ENCODE measurements around the gene GALNTL6. TPM values are rescaled to one million over a fixed set of nuclear protein-coding genes. Genes with fewer than 3 reads are reported as not detected.

The GALNTL6 gene
- total RNA-seq, 1 experiment from 2014 or later = not detected

GRCh38 chr4:172157946-172158345, 344.7 kb downstream of the GALNTL6 start:
- Histone ChIP-seq H3K27ac (ENCODE audit: low read depth, low read length) (no peak overlapping the region), H4K20me1 (ENCODE audit: insufficient read depth) (no peaks in the 10 kb centered on the region), H3K9me3 (ENCODE audit: control insufficient read depth in 1 of 2, insufficient read depth in 1 of 2, low read depth in 1 of 2, low read length in 2 of 2) (no peaks in the 10 kb centered on the region), H3K9me2 (ENCODE audit: insufficient read depth) (no peaks in the 10 kb centered on the region), H3K4me2 (ENCODE audit: low read length) (no peak overlapping the region), H3K27me3 (ENCODE audit: insufficient read depth, low read length) (no peaks in the 10 kb centered on the region), H3K9ac (ENCODE audit: low read length) (no peak overlapping the region), H3K4me3 (replicated peaks in 1 of 2; ENCODE audit: low read depth in 1 of 2, low read length in 2 of 2) (no peak overlapping the region), H3K79me2 (ENCODE audit: insufficient read depth, low read length) (no peaks in the 10 kb centered on the region), H3K4me1 (ENCODE audit: control insufficient read depth in 1 of 2, insufficient read depth in 2 of 2, low read length in 2 of 2) (no peaks in the 10 kb centered on the region), H2AFZ (ENCODE audit: low read depth, low read length, poor library complexity, severe bottlenecking) (no peak overlapping the region), H3K36me3 (ENCODE audit: control insufficient read depth in 1 of 2, insufficient read depth in 2 of 2, low read length in 2 of 2) (no peaks in the 10 kb centered on the region)
- POLR2A ChIA-PET = interaction anchor here (0.7 kb wide), 1 partner anchor 470 kb away, joined by 3 read pairs; no protein-coding TSS in a partner anchor
- CTCF ChIA-PET = no interaction called here
- RAD21 ChIA-PET (ENCODE audit: low non-redundant PET in 1 of 2, low total read pairs in 2 of 2, uncharacterized antibody in 2 of 2, unreplicated experiment in 2 of 2) = no interaction called here
- intact Hi-C loops (cut with micrococcal nuclease) = no loop called here
- BruUV-seq (replicated peaks) = no TSS peak
- ATAC-seq = no peak
- TF ChIP-seq RAD21 (IDR thresholded peaks at IDR 0.05; ENCODE audit: low read depth) = no peak
- no peak for TF ChIP-seq EGR1 (IDR thresholded peaks at IDR 0.05; ENCODE audit: low read depth)
- DNase-seq (ENCODE audit: low read depth, low spot score) = no peak

GRCh38 chr4:172163215-172163614, 350.0 kb downstream of the GALNTL6 start:
- no peaks in the 10 kb centered on the region for H3K4me1 ChIP-seq (ENCODE audit: control insufficient read depth in 1 of 2, insufficient read depth in 2 of 2, low read length in 2 of 2)
- no peak overlapping the region for H3K4me2 ChIP-seq (ENCODE audit: low read length)
- no peak overlapping the region for H3K4me3 ChIP-seq (replicated peaks in 1 of 2; ENCODE audit: low read depth in 1 of 2, low read length in 2 of 2)
- H3K9me2 ChIP-seq (ENCODE audit: insufficient read depth) = no peaks in the 10 kb centered on the region
- H3K79me2 ChIP-seq (ENCODE audit: insufficient read depth, low read length) = no peaks in the 10 kb centered on the region
- ChIA-PET CTCF (no interaction called here), POLR2A (no interaction called here), RAD21 (ENCODE audit: low non-redundant PET in 1 of 2, low total read pairs in 2 of 2, uncharacterized antibody in 2 of 2, unreplicated experiment in 2 of 2) (no interaction called here)
- no peak for DNase-seq (ENCODE audit: low read depth, low spot score)
- intact Hi-C loops (cut with micrococcal nuclease) = no loop called here
- H3K27ac ChIP-seq (ENCODE audit: low read depth, low read length) = no peak overlapping the region
- H2AFZ ChIP-seq (ENCODE audit: low read depth, low read length, poor library complexity, severe bottlenecking) = no peak overlapping the region
- H4K20me1 ChIP-seq (ENCODE audit: insufficient read depth) = no peaks in the 10 kb centered on the region
- no TSS peak for BruUV-seq (replicated peaks)
- H3K9ac ChIP-seq (ENCODE audit: low read length) = no peak overlapping the region
- no peaks in the 10 kb centered on the region for H3K36me3 ChIP-seq (ENCODE audit: control insufficient read depth in 1 of 2, insufficient read depth in 2 of 2, low read length in 2 of 2)
- H3K9me3 ChIP-seq (ENCODE audit: control insufficient read depth in 1 of 2, insufficient read depth in 1 of 2, low read depth in 1 of 2, low read length in 2 of 2) = no peaks in the 10 kb centered on the region
- H3K27me3 ChIP-seq (ENCODE audit: insufficient read depth, low read length) = no peaks in the 10 kb centered on the region
- no peak for ATAC-seq
- TF ChIP-seq EGR1 (IDR thresholded peaks at IDR 0.05; ENCODE audit: low read depth) (no peak), ATF3 (IDR thresholded peaks at IDR 0.05) (no peak), JUND (IDR thresholded peaks at IDR 0.05) (no peak), SIN3A (IDR thresholded peaks at IDR 0.05; ENCODE audit: low read depth) (no peak), POLR2A (IDR thresholded peaks at IDR 0.05; ENCODE audit: borderline replicate concordance, extremely low read depth, insufficient read depth, insufficient read length) (no peak), MAX (IDR thresholded peaks at IDR 0.05) (no peak), REST (IDR thresholded peaks at IDR 0.05; ENCODE audit: low read depth) (no peak), CTCF (IDR thresholded peaks at IDR 0.05 in 2 of 3, conservative IDR thresholded peaks at IDR 0.05 in 1 of 3; ENCODE audit: borderline replicate concordance in 1 of 3, insufficient read depth in 1 of 3, low read depth in 2 of 3, low read length in 2 of 3) (no peak), SRF (IDR thresholded peaks at IDR 0.05; ENCODE audit: low read depth) (no peak), TCF7L2 (IDR thresholded peaks at IDR 0.05; ENCODE audit: borderline replicate concordance, extremely low read depth, insufficient read depth, insufficient read length) (no peak), ELF1 (IDR thresholded peaks at IDR 0.05; ENCODE audit: borderline replicate concordance, low read depth) (no peak), ZBTB33 (IDR thresholded peaks at IDR 0.05; ENCODE audit: extremely low read depth, insufficient replicate concordance, low read length) (no peak)
